HG02759 (cell line): ENCODE results near the gene PSMA3.

Experiments
- ATAC-seq: cut with Tn5 transposase; IDR thresholded peaks from one replicate; pipeline ENCODE4 v1.9.1; 2021; ENCODE audit warnings: mild to moderate bottlenecking, moderate library complexity; ENCODE audit not compliant: unreplicated experiment

PSMA3 gene

GRCh38 chr14:58298477-58299400 lies 54.1 kb downstream of the PSMA3 start, which contains the start of gene ARID4A:
Gene ARID4A, plus strand, starts transcription at chr14:58298555. Its CDS starts 1,300 bp downstream, at chr14:58299855.
- no peak for ATAC-seq

- ATAC-seq, result no peak
These were observed 55.0 kb downstream of the PSMA3 start for GRCh38 chr14:58299401-58300330.

- no peak for ATAC-seq
These were observed 56.8 kb downstream of the PSMA3 start for GRCh38 chr14:58301416-58301815.

- no peak for ATAC-seq
These were observed 61.1 kb downstream of the PSMA3 start for GRCh38 chr14:58305730-58306129.

DNA sequence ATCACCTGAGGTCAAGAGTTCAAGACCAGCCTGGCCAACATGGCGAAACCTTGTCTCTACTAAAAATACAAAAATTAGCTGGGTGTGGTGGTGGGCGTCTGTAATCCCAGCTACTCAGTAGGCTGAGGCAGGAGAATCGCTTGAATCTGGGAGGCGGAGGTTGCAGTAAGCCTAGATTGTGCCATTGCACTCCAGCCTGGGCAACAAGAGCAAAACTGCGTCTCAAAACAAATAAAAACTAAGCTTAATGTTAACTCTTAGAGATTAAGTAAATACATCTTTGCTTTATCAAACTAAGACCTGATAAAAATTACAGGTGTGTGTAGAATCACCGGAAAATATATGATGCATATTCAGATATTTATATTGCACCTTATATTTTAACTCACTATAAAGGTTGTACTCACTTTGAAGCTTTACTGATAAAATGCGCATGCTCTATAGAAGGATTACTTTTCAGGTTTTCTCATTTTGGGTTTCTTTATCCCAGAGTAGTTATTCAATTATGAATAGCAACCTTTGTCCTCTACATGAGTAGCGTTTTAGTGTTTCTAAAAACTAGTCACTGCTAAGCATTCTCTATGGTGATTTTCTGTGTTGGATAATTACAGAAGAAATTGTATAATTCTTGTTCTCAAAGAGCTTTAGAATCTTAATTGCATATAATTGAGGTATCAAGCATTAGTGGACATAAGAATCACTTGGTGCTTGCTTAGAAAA lies 63.1 kb downstream of the PSMA3 start:
- ATAC-seq, result no peak

- no peak for ATAC-seq
These were observed 64.4 kb downstream of the PSMA3 start for GRCh38 chr14:58309086-58309485.

GRCh38 chr14:58313699-58314098 lies 69.1 kb downstream of the PSMA3 start:
- ATAC-seq, result no peak

- ATAC-seq, result no peak
These were observed 71.0 kb downstream of the PSMA3 start for GRCh38 chr14:58315606-58316005.
